Stromal cell of bone marrow (primary cell): Measurements from ENCODE around the gene FGGY.
"Not testable (repeated sequence)": the region's sequence is repeated elsewhere in the genome, so short reads cannot be mapped to it uniquely, and the experiment has no call there.

Experiments
- DNase-seq: peaks from one replicate; pipeline ENCODE4 v3.0.0-alpha.2; 2012; ENCODE audit warnings: low read depth

Gene FGGY

DNA sequence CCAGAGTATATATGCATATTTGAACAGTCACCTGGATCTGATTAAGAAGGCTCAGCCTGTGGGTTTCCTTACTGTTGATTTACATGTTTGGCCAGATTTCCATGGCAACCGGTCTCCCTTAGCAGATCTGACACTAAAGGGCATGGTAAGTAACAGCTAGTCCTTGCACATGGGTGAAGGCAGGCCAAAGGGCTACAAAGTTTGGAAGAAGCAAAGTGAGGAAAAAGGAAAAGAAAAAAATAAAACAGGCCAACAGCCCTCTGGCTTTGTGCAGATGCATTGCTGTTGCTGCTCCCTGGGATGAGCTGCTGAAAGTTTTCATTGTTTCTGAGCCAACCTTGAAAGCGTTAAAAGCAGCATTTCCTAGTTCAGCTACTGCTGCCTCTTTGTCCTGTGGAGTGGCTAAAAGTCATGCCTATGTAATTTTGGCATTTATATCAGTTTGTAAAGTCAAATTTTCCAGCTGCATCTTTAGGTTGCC, 341.4 kb downstream of the FGGY start:
- peak; percentile 68 for DNase-seq

DNA sequence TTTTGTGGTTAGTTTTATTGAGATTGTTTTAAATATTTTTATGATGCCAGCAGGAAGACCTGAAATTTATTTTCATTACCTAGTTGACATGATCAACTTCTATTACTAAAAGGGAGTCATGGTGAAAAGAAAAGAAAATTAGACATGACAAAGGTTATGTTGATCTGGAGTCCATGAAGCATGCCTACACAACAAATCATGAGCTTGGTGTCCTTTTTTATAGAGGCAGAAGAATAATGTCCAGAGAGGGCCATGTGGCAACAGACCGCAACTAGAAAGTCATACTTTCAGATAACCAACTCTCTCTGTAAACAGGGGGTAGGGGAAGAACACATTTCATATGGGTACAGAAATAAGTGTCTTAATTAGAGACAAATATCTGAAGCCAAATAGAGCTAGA, 342.4 kb downstream of the FGGY start:
- DNase-seq = no peak

DNA sequence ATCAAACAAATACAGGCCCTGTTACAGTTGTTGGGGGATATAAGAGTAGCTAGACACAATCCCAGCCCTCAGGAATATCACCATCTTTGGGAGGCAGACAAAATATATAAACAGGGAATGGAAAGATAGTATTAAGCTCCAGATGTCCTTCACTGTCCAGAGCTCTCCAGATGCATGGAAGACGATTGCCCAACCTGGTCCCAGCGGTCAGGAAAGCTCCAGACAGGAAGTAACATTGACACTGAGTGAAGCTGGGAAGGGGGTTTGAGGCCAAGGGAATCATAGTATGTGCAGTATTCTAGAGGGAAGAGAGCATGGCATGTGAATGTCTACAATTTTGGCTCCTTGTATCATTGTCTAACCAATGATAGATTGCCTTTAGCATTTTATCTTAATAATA, 344.0 kb downstream of the FGGY start:
- DNase-seq = no peak

DNA sequence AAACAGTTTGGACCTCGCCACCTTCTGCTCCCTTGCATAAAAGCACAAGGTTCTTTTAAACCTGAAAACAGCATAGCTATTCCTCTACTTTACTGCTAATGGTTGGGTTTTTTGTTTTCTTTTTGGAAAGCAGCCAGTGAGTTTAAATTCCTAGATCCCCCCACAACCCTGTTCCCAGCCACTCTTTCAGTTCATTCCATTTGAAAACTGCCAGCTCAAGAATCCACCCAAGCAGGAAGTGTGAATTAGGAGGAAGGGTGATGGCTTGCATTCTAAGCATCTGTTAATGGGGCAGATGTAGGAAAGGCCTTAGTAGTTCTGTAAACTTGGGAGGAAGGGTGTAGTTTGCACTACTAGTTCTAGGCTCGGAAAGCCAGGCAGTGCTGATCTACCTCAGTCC, 344.9 kb downstream of the FGGY start:
- no peak for DNase-seq

DNA sequence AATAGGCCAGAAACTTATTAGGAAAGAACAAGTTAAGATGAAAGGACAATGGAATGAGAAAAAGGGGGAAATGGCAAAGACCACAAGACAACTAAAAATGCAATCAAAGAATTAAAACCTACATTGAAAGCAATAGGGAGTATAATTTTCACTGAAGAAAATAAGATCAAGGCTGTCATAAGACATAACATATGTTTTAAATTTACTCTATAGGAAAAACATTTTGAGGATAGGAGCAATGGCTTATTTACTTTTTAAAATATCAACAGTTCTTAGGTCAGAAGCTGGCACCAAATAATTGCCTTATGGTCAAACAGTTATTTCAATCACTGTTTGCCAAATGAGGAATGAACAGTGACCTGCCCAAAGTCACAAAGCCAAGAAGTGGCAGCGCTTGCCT, 346.6 kb downstream of the FGGY start:
- DNase-seq = no peak

DNA sequence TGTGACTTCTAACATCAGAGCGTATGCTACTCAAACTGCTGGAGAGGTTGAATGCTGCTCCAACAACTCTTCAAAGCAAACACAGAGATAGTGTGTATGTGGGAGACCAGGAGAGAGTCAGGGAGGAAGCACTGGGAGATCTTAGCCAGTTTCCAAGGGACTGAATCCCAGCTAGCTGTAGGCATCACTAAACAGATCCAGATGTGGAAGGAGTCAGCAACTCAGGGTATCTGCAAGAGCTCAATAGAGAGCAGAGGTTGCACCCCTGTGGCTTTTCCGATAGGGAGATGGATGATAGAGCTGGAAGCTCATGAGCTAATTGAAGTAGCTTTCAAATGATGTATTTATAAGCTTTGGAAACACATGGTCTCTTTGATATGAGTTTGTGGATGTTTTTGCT, 349.0 kb downstream of the FGGY start:
- DNase-seq = peak; percentile 46

DNA sequence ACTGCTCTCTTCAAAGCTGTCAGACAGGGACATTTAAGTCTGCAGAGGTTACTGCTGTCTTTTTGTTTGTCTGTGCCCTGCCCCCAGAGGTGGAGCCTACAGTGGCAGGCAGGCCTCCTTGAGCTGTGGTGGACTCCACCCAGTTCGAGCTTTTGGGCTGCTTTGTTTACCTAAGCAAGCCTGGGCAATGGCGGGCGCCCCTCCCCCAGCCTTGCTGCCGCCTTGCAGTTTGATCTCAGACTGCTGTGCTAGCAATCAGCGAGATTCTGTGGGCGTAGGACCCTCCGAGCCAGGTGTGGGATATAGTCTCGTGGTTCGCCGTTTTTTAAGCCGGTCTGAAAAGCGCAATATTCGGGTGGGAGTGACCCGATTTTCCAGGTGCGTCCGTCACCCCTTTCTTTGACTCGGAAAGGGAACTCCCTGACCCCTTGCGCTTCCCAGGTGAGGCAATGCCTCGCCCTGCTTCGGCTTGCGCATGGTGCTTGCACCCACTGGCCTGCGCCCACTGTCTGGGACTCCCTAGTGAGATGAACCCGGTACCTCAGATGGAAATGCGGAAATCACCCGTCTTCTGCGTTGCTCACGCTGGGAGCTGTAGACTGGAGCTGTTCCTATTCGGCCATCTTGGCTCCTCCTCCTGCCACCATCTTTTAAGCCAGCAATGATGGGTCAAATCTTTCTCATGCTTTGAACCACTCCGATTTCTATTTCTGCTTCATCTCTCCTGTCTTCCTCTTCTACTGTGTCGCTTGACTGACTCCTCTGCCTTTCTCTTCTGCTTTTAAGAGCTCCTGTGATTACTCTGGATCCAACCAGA, 356.5 kb downstream of the FGGY start:
- not testable (repeated sequence) for DNase-seq

DNA sequence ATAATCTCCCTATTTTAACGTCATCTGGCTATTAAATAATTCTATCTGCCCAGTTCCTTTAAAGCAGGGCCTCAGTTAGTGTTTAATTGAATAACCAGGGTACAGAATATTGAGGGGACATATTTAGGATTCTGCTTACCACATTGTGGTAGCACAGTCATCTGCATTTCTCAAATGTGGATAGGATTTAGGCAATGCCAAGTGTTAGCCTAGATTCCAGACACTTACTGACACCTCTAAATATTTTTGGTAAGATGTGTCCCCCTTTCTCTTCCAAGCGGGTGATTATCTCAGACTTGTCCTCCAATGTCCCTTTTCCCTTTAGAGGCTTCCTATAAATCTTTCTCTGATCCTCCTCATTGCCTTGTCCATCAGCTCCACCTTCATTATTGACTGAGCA, 357.1 kb downstream of the FGGY start:
- no peak for DNase-seq

DNA sequence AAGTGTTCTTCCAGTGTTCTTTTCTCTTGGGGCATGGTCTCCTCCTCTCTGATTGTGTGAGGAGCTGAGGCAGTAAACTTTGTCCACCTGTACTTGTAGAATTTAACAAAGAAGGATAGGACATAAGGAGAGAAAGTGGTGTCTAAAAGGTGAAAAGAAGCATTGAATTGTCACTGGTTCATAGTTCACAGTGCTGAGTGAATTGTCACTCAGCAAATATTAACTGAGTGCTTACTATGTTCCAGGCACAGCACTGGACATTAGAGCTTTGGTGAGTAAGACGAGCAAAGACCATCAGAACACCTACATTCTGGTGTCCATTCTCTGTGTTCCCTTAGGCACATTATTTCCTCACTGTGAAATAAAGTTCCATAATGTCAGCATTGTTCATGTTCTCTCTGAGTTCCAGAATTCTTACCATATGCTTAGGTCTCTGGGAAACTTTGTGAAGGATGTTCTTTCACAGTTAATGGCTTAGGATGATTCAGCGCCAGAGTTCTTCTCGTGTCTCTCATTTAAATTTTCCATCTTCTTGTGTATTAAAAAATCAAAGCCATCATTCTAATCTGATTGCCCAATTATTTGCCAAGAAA, 361.1 kb downstream of the FGGY start:
- DNase-seq = no peak

DNA sequence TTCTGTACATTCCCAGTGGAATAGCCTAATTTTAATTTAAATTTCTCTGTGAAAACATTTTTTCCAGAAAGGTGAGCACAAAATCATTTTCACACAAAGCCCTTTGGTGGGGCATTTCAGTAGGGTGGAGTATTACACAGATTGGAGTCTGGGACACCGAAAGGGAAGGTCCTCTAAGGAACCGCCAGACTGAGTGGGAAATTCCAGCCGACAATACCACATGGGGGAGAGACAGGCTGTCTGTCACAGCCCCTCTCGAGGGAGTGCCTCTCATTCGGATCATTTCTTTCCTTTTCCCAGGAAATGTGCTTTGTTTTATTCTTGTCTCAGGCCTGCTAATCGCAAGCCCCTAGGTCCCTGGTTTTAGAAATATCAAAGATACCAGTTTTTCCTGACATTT, 367.3 kb downstream of the FGGY start:
- no peak for DNase-seq

DNA sequence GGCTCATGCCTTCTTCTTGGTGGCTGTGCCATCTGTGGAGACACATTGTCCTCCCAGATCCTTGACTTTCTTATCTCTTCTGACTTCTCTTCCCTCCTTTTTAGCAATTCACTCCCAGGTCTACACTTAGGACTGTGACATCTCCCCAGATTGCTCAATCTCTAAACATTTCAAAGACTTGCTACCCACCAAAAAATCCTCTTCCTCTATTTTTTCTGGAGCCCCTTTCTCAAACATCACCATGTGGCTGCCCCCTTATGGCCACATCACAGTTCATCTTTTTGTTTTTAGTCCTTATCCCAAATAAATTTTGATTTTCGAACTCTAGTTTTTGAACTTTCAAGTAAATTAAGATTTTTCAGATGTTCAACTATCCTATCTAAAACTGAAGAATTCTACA, 369.2 kb downstream of the FGGY start:
- no peak for DNase-seq

DNA sequence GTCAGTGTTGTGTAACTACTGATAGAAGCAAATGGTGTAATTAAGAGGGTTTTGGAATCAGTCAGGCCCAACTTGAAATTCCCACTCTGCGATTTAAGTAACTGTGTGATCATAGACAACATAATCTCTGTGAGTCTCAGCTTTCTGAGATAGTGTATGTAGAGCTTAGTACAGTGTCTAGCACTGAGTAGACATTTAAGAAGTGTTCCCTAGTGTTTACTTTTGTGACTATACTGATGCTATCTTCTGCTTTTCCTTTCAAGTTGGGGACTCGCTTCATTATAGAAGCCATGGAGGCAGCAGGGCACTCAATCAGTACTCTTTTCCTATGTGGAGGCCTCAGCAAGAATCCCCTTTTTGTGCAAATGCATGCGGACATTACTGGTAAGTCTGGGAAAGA, 370.1 kb downstream of the FGGY start:
- no peak for DNase-seq

DNA sequence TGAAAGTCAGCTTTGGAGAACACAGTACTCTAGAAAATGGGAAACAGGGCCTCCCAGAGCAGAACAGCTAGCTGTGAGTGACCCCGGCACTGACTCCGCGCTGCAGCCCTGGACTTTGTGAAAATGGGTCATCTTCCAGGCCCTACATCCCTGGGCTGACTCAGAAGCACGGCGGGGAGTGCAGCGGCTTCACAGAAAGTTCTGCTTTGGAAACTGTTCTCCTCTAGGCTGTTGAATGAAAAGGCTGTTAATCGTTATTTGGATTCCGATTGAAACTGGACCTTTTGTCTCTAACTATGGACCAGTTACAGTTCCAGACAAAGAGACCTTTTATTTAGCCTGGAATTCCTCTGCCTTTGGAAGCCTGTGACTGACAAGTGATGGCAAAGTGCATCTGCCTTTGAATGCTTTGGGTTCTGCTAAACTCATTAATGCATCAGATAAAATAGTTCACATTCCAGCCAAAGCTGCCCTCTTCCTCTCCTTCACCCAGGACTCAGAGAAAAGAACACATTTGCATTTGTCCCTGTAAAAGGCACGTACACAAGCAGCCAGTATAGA, 372.9 kb downstream of the FGGY start:
- DNase-seq = peak; percentile 40

DNA sequence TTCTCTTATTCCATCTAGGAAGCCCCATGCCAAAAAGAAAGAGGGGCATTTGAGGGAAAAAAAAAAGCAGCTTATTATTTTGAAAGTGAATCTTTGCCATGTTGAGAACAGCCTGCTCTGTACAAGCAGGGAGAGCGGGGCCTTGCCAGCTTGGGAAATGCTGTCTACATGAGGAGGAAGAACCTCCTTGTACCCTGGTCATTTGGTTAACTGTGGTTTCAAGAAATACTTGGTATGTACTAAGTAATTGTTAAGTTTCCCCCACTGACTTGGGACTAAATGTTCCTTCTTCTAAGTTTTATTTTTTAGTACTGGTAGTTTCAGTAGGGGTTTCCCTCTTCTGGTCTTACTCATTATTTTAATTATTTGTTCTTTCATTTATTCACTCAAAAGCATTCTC, 373.8 kb downstream of the FGGY start:
- DNase-seq = no peak

DNA sequence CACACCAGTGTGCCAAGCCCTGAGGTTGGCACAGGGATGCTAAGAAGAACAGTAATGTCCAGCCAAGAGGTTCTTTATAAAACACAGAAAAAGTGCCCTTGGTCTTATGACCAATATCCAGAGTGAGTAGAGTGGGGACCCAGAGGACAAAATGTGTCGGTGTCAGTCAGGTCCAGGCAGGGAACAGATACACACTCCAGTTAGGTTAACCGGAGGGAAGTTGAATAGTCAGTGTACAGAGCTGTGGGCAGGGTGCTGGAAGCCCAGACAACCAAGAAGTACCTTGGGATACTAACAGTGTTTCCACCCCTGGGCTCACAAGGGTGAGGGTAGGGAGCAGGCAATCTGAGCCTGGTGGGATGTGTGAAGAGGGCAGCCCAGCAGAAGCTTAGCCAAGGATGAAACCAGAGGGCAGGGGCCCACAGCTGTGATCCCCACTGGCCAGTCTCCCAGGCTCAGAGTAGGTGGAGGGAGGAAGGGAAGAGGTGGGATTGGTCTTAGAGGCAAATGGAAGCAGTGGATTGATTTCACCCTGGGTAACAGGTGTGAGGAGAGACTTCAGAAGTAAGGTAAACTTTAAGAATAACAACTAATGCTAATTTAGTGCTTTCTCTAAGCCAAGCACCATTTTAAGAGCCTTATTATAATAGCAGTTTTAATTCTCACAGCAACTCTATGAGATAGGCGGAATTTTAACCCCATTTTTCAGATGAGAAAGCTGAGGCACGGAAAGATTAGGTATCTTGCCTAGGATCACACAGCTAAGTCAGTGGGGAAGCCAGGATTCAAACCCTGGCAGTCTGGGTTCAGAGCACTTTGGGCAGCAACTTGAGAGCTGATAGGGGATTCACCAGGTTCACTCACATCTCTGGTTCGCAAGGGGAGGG, 374.4 kb downstream of the FGGY start:
- DNase-seq = no peak

DNA sequence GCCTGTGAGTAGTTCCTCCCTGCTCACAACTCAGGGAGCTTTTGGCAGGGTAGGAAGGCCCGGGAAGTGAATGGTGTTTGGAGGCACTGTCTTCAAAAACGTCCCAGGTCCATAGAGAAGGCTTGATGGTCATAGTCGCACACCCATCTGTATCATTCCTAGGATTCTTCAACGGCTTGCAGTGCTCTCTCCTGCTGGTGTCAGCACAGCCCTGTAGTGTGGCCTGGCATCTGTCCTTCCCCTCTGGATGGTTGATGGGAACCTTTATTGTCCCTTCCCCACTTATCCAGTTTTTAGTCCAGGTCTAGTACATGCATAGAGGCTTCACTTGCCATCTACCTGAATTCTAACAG, 375.0 kb downstream of the FGGY start:
- DNase-seq = no peak

DNA sequence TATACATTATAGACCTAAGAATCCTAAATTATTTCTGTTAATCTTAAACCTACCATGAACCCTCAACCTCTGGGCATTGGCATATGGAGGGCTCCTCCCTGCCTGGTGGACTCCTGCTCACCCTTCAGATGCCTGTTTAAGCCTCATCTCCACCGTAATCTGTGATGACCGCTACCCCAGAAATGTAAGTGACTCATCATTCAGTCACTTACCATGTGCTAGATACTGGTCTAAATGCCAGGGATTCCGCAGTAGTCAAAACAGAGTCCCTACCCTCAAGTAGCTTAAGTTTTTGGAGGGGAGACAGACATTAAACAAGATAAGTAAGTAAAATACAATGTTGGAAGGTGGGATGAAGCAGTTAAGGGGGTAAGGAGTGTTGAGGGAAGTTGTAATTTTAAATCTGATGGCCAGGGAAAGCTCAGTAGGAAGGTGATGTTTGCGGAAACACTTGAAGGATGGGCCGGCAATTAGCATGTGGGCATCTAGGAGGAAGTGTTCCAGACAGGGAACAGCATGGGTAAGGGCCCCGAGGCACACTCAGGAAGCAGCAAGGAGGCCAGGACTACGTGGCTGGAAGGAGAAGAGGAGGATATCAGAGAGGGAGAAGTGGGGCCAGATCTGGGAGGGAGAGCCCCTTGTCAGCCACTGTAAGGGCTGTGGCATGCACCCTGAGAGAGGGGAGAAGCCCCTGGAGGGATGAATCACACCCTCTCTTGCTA, 376.1 kb downstream of the FGGY start:
- peak; percentile 22 for DNase-seq

DNA sequence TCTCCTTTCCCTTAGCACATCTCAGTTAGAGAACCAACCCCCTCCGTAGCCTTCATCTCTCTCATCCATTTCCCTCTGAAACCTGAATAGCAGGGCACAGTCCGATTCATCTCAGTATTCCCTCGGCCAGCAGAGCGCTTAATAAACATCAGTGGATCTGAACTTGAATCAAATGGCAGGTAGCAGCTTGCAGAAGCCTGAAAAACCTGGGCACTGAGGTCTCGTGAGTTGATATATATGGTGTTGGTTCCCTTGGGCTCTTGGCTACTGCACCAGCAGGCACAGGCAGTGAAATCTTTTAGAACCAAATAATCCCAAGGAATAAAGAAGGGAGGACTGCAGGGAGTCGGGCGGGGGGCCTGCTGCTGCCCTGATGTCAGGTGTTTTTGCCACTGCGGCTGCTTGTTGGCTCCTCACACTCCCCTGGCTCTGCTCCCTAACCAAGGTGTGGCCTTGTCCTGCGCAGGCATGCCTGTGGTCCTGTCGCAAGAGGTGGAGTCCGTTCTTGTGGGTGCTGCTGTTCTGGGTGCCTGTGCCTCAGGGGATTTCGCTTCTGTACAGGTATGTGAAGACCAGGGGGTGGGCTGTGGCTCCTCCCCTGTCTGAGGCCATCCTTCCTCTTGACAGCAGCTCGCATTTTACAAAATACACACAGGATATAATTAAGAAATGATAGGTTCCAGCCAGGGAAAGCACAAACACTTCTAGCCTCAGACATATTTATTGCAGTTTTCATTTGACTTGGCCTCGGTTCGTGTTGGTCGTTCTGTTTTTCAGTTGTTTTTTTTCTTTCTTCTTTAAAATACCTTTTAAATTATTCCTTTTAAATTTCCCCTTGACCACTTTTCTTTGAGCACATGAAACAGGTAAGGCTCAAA, 376.9 kb downstream of the FGGY start:
- no peak for DNase-seq

DNA sequence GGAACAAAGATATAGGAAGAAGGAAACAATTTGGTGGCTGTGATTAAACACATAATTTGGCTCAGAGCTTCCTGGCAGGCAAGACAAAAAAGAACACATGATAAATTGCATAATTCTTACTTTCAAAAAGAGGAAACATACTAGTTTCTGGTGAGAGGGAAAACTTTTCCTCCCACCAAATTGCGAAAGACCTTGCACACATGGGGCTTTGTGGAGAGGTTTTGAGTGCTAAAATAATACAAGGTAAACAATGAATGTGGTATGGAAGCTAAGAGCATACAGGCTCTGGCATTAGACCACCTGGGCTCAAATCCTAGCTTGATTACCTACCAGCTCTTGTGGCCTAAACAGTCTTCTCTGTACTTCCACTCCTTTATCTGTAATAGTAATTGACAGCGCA, 377.7 kb downstream of the FGGY start:
- DNase-seq = peak; percentile 71

DNA sequence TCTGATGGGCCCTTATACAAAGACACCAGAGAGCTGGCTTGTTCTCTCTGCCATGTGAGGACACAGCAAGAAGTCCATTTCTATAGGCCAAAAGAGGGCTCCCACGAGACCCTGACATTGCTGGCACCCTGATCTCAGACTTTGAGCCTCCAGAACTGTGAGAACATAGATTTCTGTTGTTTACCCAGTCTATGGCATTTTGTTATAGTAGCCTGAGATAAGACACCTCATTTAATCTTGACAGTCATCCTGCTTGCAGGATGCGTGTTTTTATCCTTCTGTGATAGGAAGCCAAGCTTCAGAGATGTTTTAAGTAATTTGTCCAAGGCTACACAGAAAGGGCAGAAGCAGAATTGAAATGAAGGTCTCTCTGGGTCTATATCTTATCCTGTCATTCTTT, 379.0 kb downstream of the FGGY start:
- DNase-seq = no peak

DNA sequence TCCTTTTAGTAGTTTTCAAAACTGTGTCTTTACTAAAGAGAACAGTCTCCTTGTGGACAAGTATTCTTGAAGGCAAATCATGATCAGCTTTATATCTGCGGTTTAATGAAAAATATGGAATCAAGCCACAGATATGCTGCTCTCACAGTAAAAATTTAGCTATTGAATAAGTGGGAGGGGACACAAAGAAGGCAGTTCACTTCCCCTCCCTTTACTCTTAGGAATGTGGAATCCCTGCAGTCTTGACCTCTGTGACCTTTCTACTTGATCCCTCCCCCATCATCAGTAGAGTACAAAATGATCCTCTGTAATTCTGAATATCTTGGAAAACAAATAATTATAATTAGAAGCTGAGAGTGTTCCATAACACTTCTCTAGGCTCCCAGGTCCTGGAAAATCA, 381.1 kb downstream of the FGGY start:
- no peak for DNase-seq
